ENCODE data around the gene PPM1F. TPM values are rescaled to one million over a fixed set of nuclear protein-coding genes. Genes with fewer than 3 reads are reported as not detected.

PPM1F gene
- total RNA-seq, 1 experiment from 2014 or later, result 20.9 TPM

GRCh38 chr22:21961127-21961867 is 8.6 kb upstream of the PPM1F start:
- no peak for DNase-seq (ENCODE audit: low read depth)

- DNase-seq (ENCODE audit: low read depth), result no peak
These were observed 7.8 kb upstream of the PPM1F start for GRCh38 chr22:21960200-21961126.

GRCh38 chr22:21959274-21960074 is 6.8 kb upstream of the PPM1F start:
- no peak for DNase-seq (ENCODE audit: low read depth)

GRCh38 chr22:21958360-21959273 is 6.0 kb upstream of the PPM1F start:
- no peak for DNase-seq (ENCODE audit: low read depth)

GRCh38 chr22:21951931-21952465 is 650 bp downstream of the PPM1F start:
- DNase-seq (ENCODE audit: low read depth), result peak; percentile 25

GRCh38 chr22:21951062-21951461 is 1.6 kb downstream of the PPM1F start:
- no peak for DNase-seq (ENCODE audit: low read depth)

GRCh38 chr22:21949948-21950347 is 2.7 kb downstream of the PPM1F start:
- DNase-seq (ENCODE audit: low read depth), result no peak

- no peak for DNase-seq (ENCODE audit: low read depth)
These were observed 3.1 kb downstream of the PPM1F start for GRCh38 chr22:21949569-21949918.

- no peak for DNase-seq (ENCODE audit: low read depth)
These were observed 3.7 kb downstream of the PPM1F start for GRCh38 chr22:21948824-21949568.

- DNase-seq (ENCODE audit: low read depth), result no peak
These were observed 4.3 kb downstream of the PPM1F start for GRCh38 chr22:21948390-21948789.

- DNase-seq (ENCODE audit: low read depth), result peak; percentile 25
These were observed 5.3 kb downstream of the PPM1F start for GRCh38 chr22:21947040-21948014.

GRCh38 chr22:21946262-21946925 is 6.3 kb downstream of the PPM1F start:
- DNase-seq (ENCODE audit: low read depth), result no peak

- DNase-seq (ENCODE audit: low read depth), result no peak
These were observed 7.0 kb downstream of the PPM1F start for GRCh38 chr22:21945453-21946261.

- DNase-seq (ENCODE audit: low read depth), result no peak
These were observed 7.8 kb downstream of the PPM1F start for GRCh38 chr22:21944871-21945270.

GRCh38 chr22:21943571-21944448 is 8.8 kb downstream of the PPM1F start:
- DNase-seq (ENCODE audit: low read depth), result no peak

All from M059J (cell line).